ENCODE results near the gene REXO4. TPM values are rescaled to one million over a fixed set of nuclear protein-coding genes. Genes with fewer than 3 reads are reported as not detected.

Gene REXO4
- total and polyA plus RNA-seq, 2 experiments from 2014 or later = 17.2 to 19.4 TPM

- Histone ChIP-seq H3K9me3 (ENCODE audit: low read depth) (no peaks in the 10 kb centered on the region), H3K79me2 (peaks cover 36% of the 10 kb centered on the region), H2AFZ (peak overlapping the region; percentile 90), H3K4me1 (ENCODE audit: insufficient read depth) (peaks cover 13% of the 10 kb centered on the region), H3K4me3 (no peak overlapping the region), H3K4me2 (peak overlapping the region; percentile 90), H3K27ac (peak overlapping the region; percentile 94), H3K9me2 (replicated peaks; ENCODE audit: insufficient read depth) (no peaks in the 10 kb centered on the region), H3K36me3 (replicated peaks; ENCODE audit: insufficient read depth, low read depth) (no peaks in the 10 kb centered on the region), H4K20me1 (ENCODE audit: insufficient read depth, poor library complexity, severe bottlenecking) (no peaks in the 10 kb centered on the region), H3K27me3 (no peaks in the 10 kb centered on the region)
- peak; percentile 40 for DNase-seq (ENCODE audit: low spot score)
- no peak for TF ChIP-seq CTCF (IDR thresholded peaks at IDR 0.05; ENCODE audit: poor library complexity)
- TF ChIP-seq EZH2phosphoT487 (IDR thresholded peaks at IDR 0.05; ENCODE audit: low read depth, severe bottlenecking, unreplicated experiment) = no peak
- TF ChIP-seq EZH2 (IDR thresholded peaks at IDR 0.05; ENCODE audit: borderline replicate concordance) = no peak
- WGBS (ENCODE audit: low lambda C conversion rate, missing lambda C conversion rate) = 68% methylated on average over 13 of the region's 13 CpGs
These were observed 1.2 kb upstream of the REXO4 start for GRCh38 chr9:133419005-133419404.

- Histone ChIP-seq H3K9me2 (replicated peaks; ENCODE audit: insufficient read depth) (no peaks in the 10 kb centered on the region), H3K36me3 (replicated peaks; ENCODE audit: insufficient read depth, low read depth) (no peaks in the 10 kb centered on the region), H3K27me3 (no peaks in the 10 kb centered on the region), H3K9me3 (ENCODE audit: low read depth) (no peaks in the 10 kb centered on the region), H3K4me3 (no peak overlapping the region), H4K20me1 (ENCODE audit: insufficient read depth, poor library complexity, severe bottlenecking) (no peaks in the 10 kb centered on the region), H3K27ac (no peak overlapping the region), H2AFZ (no peak overlapping the region), H3K4me2 (no peak overlapping the region), H3K4me1 (ENCODE audit: insufficient read depth) (peaks cover 13% of the 10 kb centered on the region), H3K79me2 (peaks cover 38% of the 10 kb centered on the region)
- whole genome bisulfite sequencing (ENCODE audit: low lambda C conversion rate, missing lambda C conversion rate) = 84% methylated on average over 1 of the region's 1 CpG
- no peak for DNase-seq (ENCODE audit: low spot score)
- TF ChIP-seq EZH2 (IDR thresholded peaks at IDR 0.05; ENCODE audit: borderline replicate concordance) (no peak), EZH2phosphoT487 (IDR thresholded peaks at IDR 0.05; ENCODE audit: low read depth, severe bottlenecking, unreplicated experiment) (no peak), CTCF (IDR thresholded peaks at IDR 0.05; ENCODE audit: poor library complexity) (no peak)
These were observed 2.6 kb downstream of the REXO4 start for GRCh38 chr9:133415170-133415569.

GRCh38 chr9:133408042-133408441, 9.8 kb downstream of the REXO4 start:
- no peak overlapping the region for H3K4me2 ChIP-seq
- H4K20me1 ChIP-seq (ENCODE audit: insufficient read depth, poor library complexity, severe bottlenecking) = no peaks in the 10 kb centered on the region
- no peaks in the 10 kb centered on the region for H3K36me3 ChIP-seq (replicated peaks; ENCODE audit: insufficient read depth, low read depth)
- no peak overlapping the region for H3K4me3 ChIP-seq
- no peaks in the 10 kb centered on the region for H3K9me2 ChIP-seq (replicated peaks; ENCODE audit: insufficient read depth)
- H3K4me1 ChIP-seq (ENCODE audit: insufficient read depth) = no peaks in the 10 kb centered on the region
- no peak for DNase-seq (ENCODE audit: low spot score)
- H3K79me2 ChIP-seq = peaks cover 2% of the 10 kb centered on the region
- H3K27ac ChIP-seq = no peak overlapping the region
- H3K9me3 ChIP-seq (ENCODE audit: low read depth) = no peaks in the 10 kb centered on the region
- no peak overlapping the region for H2AFZ ChIP-seq
- TF ChIP-seq EZH2 (IDR thresholded peaks at IDR 0.05; ENCODE audit: borderline replicate concordance) (no peak), CTCF (IDR thresholded peaks at IDR 0.05; ENCODE audit: poor library complexity) (no peak), EZH2phosphoT487 (IDR thresholded peaks at IDR 0.05; ENCODE audit: low read depth, severe bottlenecking, unreplicated experiment) (no peak)
- no peaks in the 10 kb centered on the region for H3K27me3 ChIP-seq
- WGBS (ENCODE audit: low lambda C conversion rate, missing lambda C conversion rate) = 100% methylated on average over 1 of the region's 1 CpG
